Fibroblast of lung (primary cell): ENCODE results near the gene MINAR1. TPM values are rescaled to one million over a fixed set of nuclear protein-coding genes. Genes with fewer than 3 reads are reported as not detected.

Source experiments
- DNase-seq, 2 donors: peaks; one replicate each; pipeline versions ENCODE4 v3.0.0 to v3.0.0-alpha.2; 2010; ENCODE audit warnings: low read depth in 2 of 2
- H2AFZ ChIP-seq: 2 replicates; pipeline ENCODE4 v1.5.1; 2012; ENCODE audit warnings: low read length, control low read depth, inconsistent platforms
- H3K27ac ChIP-seq: 2 replicates; pipeline ENCODE4 v1.5.1; 2011; ENCODE audit warnings: low read length, control low read depth; ENCODE audit not compliant: insufficient read depth
- H3K27me3 ChIP-seq: 2 replicates; pipeline ENCODE4 v1.5.1; 2011; ENCODE audit warnings: mild to moderate bottlenecking, low read length; ENCODE audit not compliant: control insufficient read depth, insufficient read depth
- H3K36me3 ChIP-seq: 2 replicates; pipeline ENCODE4 v1.5.1; 2011; ENCODE audit warnings: low read length; ENCODE audit not compliant: control insufficient read depth, insufficient read depth
- H3K4me1 ChIP-seq: 2 replicates; pipeline ENCODE4 v1.5.1; 2011; ENCODE audit warnings: low read length; ENCODE audit not compliant: control insufficient read depth, insufficient read depth; ENCODE audit errors: extremely low read depth
- H3K4me2 ChIP-seq: 2 replicates; pipeline ENCODE4 v1.5.1; 2011; ENCODE audit warnings: low read length, control low read depth; ENCODE audit not compliant: insufficient read depth; ENCODE audit errors: extremely low read depth
- H3K4me3 ChIP-seq, 4 experiments: fragments of 200-600 bp in 1 of 4; sonication (generic) in 1 of 4; replicated peaks in 1 of 4; 2 replicates each; pipeline ENCODE4 v1.5.1; 2011 to 2016; ENCODE audit warnings: low read length in 4 of 4, low read depth in 3 of 4, mild to moderate bottlenecking in 3 of 4, control low read depth in 2 of 4, inconsistent platforms in 1 of 4, mixed read lengths in 1 of 4; ENCODE audit not compliant: insufficient read depth in 1 of 4; ENCODE audit errors: control extremely low read depth in 1 of 4
- H3K79me2 ChIP-seq: 2 replicates; pipeline ENCODE4 v1.5.1; 2012; ENCODE audit warnings: mild to moderate bottlenecking, low read length, inconsistent platforms; ENCODE audit not compliant: control insufficient read depth, insufficient read depth
- H3K9ac ChIP-seq: 2 replicates; pipeline ENCODE4 v1.5.1; 2011; ENCODE audit warnings: mild to moderate bottlenecking, low read length, control low read depth; ENCODE audit not compliant: insufficient read depth
- H3K9me3 ChIP-seq: 2 replicates; pipeline ENCODE4 v1.5.1; 2012; ENCODE audit warnings: low read depth, low read length; ENCODE audit not compliant: control insufficient read depth, insufficient read depth
- H4K20me1 ChIP-seq: 2 replicates; pipeline ENCODE4 v1.5.1; 2011; ENCODE audit warnings: low read length; ENCODE audit not compliant: control insufficient read depth, insufficient read depth; ENCODE audit errors: extremely low read depth
- EZH2 ChIP-seq: IDR thresholded peaks from 2 replicates; pipeline ENCODE4 v1.5.1; 2012; ENCODE audit warnings: low read length, control low read depth, mild to moderate bottlenecking; ENCODE audit errors: missing control alignments
- polyA plus RNA-seq, 2 donors: library from polyadenylated mRNA; depleted of rRNA in 1 of 2; stranded (reverse) in 1 of 2; unstranded in 1 of 2; fragments of >200 nt; gene quantifications; 2 replicates each; pipeline ENCODE4 v1.2.1, GENCODE V29; 2011 to 2012; ENCODE audit warnings: missing spikeins in 1 of 2
- total RNA-seq: library from RNA; depleted of rRNA; stranded (reverse); fragments of >200 nt; gene quantifications from 2 replicates; pipeline ENCODE4 v1.2.1, GENCODE V29; 2014
- TF ChIP-seq, protein P1 (sequence below), 2 donors: IDR thresholded peaks in 1 of 2; conservative IDR thresholded peaks in 1 of 2; 1 replicate in 1 of 2; 2 replicates in 1 of 2; pipeline ENCODE4 v1.5.1; 2011 to 2012; ENCODE audit warnings: low read length in 2 of 2, control low read depth in 1 of 2, inconsistent platforms in 1 of 2, low read depth in 1 of 2, mild to moderate bottlenecking in 1 of 2

MINAR1 gene
- total and polyA plus RNA-seq, 2 donors (not counting 1 experiment from before 2014, with no cell fraction given): 0.33 to 0.58 TPM

DNA sequence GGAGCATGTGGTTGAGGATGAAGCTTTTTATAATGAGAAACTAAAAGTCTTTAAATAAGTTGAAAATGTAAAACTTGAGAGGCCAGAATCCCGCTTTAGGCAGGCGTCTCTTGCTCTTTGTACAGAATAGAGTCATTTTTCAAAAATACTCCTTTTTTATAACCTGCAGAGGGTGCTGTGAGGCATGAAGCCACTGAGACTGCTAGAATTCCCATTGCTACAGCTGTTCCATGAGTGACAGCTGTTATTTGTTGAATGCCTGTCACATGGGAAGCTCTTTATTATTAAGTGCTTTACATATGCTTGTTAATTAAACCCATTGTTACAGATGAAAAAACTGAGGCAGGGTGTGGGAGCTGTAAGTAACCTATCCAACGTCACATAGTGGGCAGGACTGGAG is 18.5 kb downstream of the MINAR1 start:
- H3K79me2 ChIP-seq: no peaks in the 10 kb centered on the region
- no peak for DNase-seq

DNA sequence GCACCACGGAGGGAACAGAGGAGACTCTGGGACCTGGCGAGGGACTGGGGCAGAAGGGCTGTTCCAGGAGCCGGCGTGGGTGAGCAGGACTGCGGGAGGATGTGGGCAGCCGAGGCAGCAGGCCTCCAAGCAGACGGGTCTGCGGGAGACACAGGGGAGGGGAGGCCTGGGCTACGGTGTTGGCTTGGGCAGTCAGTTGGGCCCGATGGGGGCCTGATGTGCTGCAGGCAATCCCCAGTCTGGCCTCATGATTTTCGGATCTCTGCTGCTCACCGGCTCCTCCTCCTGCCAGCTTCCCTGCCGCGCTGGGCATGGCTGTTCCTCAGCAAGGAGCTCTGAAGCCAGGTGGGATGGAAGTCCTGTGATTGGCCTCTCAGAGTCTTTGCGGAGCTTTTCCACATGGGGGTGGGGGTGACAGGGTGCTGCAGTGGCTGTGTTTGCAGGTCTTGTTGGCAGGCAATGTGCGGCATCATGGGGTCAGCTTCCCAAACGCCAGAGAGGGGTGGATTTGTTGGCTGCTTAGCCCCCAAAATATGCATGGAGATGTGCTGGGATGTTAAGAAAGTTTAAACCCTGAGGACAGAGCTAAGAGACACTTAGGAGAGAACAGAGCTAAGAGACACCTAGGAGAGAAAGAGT is 19.3 kb downstream of the MINAR1 start:
- no peaks in the 10 kb centered on the region for H3K4me1 ChIP-seq
- no peak overlapping the region for H3K4me2 ChIP-seq
- H3K27me3 ChIP-seq: no peaks in the 10 kb centered on the region
- DNase-seq: no peak
- H3K79me2 ChIP-seq: no peaks in the 10 kb centered on the region
- no peaks in the 10 kb centered on the region for H3K36me3 ChIP-seq
- H3K9ac ChIP-seq: no peak overlapping the region
- no peaks in the 10 kb centered on the region for H3K9me3 ChIP-seq
- no peak overlapping the region for H2AFZ ChIP-seq
- TF ChIP-seq, protein P1, sequence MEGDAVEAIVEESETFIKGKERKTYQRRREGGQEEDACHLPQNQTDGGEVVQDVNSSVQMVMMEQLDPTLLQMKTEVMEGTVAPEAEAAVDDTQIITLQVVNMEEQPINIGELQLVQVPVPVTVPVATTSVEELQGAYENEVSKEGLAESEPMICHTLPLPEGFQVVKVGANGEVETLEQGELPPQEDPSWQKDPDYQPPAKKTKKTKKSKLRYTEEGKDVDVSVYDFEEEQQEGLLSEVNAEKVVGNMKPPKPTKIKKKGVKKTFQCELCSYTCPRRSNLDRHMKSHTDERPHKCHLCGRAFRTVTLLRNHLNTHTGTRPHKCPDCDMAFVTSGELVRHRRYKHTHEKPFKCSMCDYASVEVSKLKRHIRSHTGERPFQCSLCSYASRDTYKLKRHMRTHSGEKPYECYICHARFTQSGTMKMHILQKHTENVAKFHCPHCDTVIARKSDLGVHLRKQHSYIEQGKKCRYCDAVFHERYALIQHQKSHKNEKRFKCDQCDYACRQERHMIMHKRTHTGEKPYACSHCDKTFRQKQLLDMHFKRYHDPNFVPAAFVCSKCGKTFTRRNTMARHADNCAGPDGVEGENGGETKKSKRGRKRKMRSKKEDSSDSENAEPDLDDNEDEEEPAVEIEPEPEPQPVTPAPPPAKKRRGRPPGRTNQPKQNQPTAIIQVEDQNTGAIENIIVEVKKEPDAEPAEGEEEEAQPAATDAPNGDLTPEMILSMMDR (conservative IDR thresholded peaks at IDR 0.05 in 1 of 2, IDR thresholded peaks at IDR 0.05 in 1 of 2; ENCODE audit: low read depth in 1 of 2, low read length in 2 of 2): no peak
- no peak overlapping the region for H3K4me3 ChIP-seq
- H3K27ac ChIP-seq: no peak overlapping the region
- no peaks in the 10 kb centered on the region for H4K20me1 ChIP-seq

More for the DNA sequence above, 18.5 kb downstream of the MINAR1 start:
- no peak for TF ChIP-seq EZH2
- TF ChIP-seq, protein P1 (conservative IDR thresholded peaks at IDR 0.05 in 1 of 2, IDR thresholded peaks at IDR 0.05 in 1 of 2; ENCODE audit: low read depth in 1 of 2, low read length in 2 of 2): peak in 1 of 2 donors; percentile 16
- Histone ChIP-seq H4K20me1 (no peaks in the 10 kb centered on the region), H3K4me2 (no peak overlapping the region), H3K9me3 (no peaks in the 10 kb centered on the region), H2AFZ (no peak overlapping the region), H3K27ac (no peak overlapping the region), H3K4me1 (no peaks in the 10 kb centered on the region), H3K27me3 (no peaks in the 10 kb centered on the region), H3K36me3 (no peaks in the 10 kb centered on the region), H3K4me3 (no peak overlapping the region), H3K9ac (no peak overlapping the region)

DNA sequence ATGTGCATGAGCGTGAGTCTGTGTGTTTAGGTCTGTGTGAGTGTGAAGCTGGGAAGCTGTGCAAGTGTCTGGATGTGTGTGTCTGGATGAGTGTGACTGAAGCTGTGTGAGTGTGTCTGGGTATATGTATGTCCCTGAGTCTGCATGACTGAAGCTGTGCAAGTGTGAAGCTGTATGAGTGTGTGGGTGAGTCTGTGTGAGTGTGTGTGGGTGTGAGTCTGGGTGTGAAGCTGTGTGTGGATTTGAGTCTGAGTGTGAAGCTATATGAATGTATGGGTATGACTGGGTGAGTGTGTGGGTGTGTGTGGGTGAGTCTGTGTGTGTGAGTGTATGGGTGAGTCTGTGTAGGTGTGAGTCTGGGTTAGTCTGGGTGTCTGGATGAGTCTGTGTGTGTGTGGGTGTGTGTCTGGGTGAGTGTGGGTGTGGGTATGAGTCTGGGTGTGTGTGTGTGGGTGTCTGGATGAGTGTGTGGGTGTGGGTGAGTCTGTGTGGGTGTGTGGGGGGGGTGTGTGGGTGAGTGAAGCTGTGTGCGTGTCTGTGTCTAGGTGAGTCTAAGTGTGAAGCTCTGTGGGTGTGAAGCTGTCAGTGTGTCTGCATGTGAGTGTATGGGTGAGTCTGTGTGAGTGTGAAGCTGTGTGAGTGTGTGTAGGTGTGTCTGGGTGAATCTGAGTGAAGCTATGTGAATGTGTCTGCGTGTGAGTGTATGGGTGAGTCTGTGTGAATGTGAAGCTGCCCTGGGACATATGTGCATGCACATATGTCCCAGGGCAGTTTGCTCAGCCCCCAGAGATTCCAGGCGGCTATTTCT is 20.3 kb downstream of the MINAR1 start:
- no peak for DNase-seq
- Histone ChIP-seq H3K36me3 (no peaks in the 10 kb centered on the region), H3K27ac (no peak overlapping the region), H4K20me1 (no peaks in the 10 kb centered on the region), H3K27me3 (no peaks in the 10 kb centered on the region), H3K4me1 (no peaks in the 10 kb centered on the region), H3K9me3 (no peaks in the 10 kb centered on the region), H3K4me3 (no peak overlapping the region), H3K9ac (no peak overlapping the region), H2AFZ (no peak overlapping the region), H3K4me2 (no peak overlapping the region), H3K79me2 (no peaks in the 10 kb centered on the region)
- TF ChIP-seq, protein P1 (conservative IDR thresholded peaks at IDR 0.05 in 1 of 2, IDR thresholded peaks at IDR 0.05 in 1 of 2; ENCODE audit: low read depth in 1 of 2, low read length in 2 of 2): no peak
- no peak for TF ChIP-seq EZH2
